Dermis microvascular lymphatic vessel endothelial cell (primary cell): ENCODE measurements around the gene TSPAN32. TPM values are rescaled to one million over a fixed set of nuclear protein-coding genes. Genes with fewer than 3 reads are reported as not detected.
"Not testable (repeated sequence)": the region's sequence is repeated elsewhere in the genome, so short reads cannot be mapped to it uniquely, and the experiment has no call there.

Experiments used
- DNase-seq, 2 donors: peaks; one replicate each; pipeline versions ENCODE4 v3.0.0 to v3.0.0-alpha.2; 2010; ENCODE audit warnings: low read depth in 2 of 2
- total RNA-seq: library from RNA; depleted of rRNA; stranded (reverse); fragments of >200 nt; gene quantifications from 2 replicates; pipeline ENCODE4 v1.2.1, GENCODE V29; 2014

Gene TSPAN32
- total RNA-seq, 1 donor from 2014 or later = not detected

DNA sequence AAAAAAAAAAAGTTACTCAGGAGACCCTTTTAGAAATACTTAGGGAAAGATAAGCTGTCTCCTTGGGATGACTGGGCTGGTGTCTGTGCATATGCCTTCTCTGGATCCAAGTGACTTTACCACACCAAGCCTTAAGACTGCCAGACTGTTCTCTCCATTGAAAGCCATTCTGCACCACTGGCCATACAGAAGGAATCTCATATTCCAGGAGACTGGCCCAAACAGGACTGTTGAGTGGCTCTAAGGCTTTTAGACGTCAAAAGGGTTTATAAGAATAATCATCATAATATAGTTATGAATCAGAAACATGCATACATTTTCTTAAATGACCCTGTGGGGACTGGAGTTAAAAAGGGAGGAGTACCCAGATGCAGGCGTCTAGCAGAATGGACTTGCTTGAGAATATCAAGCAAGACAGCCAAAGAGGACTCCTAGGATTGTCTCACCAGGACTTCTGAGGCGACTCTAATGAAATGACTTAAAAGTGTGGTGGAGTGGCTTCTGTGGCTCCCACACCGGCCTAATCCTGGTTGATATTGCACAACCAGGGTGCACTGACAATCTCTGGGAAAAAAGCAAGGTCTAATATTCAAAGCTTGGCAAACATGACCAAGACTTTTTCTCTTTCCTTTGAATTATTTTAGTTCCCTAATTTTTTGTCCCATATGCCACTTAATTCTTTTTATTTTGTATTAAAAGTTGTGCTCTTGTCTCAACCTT is 31.8 kb downstream of the TSPAN32 start:
- not testable (repeated sequence) for DNase-seq

DNA sequence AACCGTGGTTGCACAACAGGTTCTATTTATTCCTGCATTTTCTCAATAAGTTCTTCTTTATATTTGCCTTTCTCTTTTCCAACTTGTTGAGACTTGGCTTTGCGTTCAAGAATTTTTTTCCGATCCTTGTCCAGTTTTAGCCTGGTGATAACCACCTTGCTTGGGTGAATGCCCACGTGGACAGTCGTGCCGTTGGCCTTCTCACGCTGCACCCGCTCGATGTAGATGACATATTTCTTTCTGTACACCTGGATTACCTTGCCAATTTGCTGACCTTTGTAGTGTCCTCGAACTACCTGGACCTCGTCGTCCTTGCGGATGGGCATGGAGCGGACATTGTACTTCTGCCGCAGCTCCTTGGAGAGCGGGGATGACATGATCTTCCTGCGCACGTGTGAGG is 33.5 kb downstream of the TSPAN32 start:
- not testable (repeated sequence) for DNase-seq

DNA sequence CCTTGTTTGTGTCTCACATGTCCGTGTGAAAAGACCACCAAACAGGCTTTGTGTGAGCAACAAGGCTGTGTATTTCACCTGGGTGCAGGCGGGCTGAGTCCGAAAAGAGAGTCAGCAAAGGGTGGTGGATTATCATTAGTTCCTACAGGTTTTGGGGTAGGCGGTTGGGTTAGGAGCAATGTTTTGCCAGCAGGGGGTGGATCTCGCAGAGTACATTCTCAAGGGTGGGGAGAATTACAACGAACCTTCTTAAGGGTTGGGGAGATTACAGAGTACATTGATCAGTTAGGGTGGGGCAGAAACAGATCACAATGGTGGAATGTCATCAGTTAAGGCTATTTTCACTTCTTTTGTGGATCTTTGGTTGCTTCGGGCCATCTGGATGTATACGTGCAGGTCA is 36.9 kb downstream of the TSPAN32 start:
- DNase-seq = not testable (repeated sequence)

DNA sequence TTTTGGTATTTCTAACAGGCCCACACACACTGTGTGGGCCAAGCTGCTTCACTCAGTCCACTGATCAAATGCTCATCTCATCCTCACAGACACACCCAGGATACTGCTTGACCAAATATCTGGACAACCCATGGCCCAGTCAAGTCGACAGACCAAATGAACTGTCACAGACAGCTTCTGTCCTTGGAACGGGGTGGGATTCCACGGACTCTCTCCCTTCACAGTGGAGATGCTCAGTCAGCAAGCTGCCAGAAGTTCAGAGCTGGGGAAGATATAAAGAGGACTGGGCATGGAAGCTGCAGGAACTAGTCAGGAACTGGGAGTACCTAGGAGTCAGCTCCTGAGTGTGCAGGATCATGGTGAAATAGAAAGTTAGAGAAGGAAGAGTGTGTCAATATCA is 40.7 kb downstream of the TSPAN32 start:
- no peak for DNase-seq

DNA sequence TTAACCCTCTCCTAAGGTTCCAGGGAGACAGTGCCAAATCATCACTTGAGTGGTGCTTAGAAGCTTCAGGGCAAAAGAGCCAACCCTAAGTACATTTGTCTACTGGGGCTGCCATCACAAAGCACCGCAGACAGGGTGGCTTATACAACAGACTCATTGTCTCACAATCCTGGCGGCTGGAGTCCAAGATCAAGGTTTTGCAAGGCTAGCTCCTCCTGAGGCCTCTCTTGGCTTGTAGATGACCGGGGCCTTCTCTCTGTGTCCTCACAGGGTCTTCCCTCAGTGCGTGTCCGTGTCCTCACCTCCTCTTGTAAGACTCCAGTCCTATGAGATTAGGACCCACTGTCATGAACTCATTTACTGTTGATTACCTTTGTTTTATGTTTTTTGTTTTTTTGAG is 41.2 kb downstream of the TSPAN32 start:
- DNase-seq = no peak

DNA sequence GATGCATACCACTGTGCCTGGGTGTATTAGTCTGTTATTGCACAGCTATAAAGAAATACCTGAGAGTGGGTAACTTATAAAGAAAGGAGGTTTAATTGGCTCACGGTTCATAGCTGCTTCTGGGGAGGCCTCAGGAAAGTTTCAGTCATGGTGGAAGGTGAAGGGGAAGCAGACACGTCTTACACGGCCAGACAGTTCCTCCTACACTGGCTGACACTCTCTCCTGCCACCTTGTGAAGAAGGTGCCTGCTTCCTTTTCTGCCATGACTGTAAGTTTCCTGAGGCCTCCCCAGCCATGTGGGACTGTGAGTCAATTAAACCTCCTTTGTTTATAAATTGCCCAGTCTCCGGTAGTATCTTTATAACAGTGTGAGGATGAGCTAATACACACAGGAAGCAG is 41.7 kb downstream of the TSPAN32 start:
- DNase-seq = no peak

DNA sequence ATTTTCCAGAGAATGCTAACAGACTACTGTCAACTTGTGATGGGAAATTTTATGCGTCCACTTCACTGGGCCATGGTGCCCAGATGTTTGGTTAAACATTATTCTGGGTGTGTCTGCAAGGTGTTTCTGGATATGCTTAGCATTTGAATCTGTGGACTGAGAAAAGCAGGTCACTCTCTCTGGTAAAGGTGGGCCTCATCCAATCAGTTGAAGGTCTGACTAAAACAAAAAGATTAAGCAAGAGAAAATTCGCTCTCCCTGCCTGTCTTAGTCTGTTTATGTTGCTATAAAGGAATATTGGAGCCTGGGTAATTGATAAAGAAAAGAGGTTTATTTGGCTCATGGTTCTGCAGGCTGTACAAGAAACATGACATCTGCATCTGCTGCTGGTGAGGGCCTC is 43.2 kb downstream of the TSPAN32 start:
- no peak for DNase-seq

DNA sequence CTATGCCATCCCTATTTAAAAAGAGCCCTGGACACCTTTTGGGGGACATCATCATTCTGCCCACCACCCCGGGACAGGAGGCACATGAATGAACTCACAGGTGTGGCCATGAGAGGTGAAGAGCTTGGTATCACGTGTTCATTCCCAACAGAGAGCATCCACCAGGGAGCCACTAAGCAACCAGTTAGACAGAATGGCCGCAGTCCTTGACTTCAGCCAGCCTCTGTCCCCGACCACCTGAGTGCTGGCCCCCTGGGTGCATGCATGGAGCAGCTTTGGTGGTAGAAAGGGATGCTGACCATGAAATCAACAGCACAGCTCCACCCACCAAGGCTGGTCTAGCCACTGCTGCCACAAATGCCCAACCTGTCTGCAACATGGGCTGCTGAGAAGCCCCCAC is 44.2 kb downstream of the TSPAN32 start:
- no peak for DNase-seq

DNA sequence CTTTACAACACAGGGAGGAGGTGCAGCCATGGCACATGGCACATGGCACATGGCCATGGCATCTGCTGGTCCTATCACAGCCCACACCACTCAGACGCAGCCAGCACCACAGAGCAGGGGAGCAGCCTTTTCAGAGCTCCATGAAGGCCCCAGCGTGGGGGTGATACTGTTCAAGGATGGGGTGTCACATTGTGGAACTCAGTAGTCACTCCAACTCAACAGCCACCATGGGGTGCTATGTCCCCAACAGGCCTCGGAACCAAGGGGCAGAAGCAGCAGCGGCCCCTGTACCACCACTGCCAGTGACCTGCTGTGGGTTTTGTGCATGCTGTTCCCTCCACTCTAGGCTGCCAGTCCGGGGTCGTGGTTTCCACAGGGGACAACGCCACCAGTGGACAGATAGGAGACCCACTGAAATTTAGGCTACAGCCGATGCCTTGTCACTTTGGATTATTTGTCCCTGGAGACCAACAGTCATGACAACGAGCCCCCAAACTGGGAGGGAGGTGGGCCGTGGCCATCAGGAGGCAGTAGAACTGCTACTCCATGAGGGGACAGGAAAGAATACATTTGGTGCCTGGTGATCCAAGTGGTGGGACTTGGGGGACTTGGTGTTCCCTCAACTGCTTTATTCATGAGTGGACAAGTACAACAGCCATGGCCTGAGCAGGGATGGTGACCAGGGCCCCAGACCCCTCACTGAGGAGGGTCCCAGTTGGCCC is 44.9 kb downstream of the TSPAN32 start:
- no peak for DNase-seq

DNA sequence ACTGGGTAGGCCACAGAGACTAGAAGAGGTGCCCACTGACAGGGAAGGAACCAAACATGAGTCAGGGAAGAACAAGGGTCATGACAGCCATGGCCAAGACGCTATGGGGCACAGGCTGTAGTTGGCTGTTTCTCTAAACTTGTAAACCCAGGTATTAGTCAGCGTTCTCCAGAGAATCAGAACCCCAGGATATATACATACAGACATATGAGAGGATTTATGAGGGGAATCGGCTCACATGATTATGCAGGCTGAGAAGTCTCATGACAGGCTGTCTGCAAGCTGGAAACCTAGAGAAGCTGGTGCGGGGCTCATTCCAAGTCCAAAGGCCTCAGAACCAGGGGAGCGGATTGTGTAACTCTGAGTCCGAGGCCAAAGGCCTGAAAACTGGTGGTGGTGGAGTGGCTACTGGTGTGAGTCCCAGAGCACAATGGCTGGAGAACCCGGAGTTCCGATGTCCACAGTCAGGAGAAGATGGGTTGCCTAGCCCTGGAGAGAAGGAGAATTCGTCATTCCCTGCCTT is 45.6 kb downstream of the TSPAN32 start:
- no peak for DNase-seq

DNA sequence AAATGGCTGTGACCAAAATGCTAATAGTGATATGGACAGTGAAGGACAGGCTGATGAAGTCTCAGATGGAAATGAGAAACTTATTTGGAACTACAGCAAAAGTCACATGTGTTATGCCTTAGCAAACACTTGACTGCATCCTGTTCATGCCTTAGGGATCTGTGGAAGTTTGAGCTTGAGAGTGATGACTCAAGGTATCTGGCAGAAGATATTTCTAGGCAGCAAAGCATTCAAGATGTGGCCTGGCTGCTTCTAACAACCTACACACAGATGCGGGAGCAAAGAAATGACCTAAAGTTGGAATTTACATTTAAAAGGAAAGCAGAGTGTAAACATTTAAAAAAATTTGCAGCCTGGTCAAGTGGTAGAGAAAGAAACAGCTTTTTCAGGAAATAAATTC is 47.2 kb downstream of the TSPAN32 start:
- no peak for DNase-seq

DNA sequence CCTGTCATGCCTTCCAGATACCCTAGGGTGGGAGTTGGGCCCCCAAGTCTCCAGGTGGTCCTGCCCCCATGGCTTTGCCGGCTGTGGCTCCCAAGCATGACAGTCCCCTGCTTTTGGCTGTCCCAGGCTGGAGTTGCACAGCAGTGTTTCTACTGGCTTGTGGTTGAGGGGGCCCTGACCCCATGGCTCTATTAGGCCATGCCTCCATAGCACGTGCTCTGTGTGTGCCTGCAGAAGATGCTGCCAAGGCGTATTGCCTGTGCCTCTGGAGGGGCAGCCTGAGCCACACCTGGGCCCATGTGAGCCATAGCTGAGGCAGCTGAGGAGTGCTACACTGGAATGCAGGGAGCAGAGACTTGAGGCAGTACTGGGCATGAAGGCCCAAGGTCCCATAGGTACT is 49.9 kb downstream of the TSPAN32 start:
- no peak for DNase-seq

DNA sequence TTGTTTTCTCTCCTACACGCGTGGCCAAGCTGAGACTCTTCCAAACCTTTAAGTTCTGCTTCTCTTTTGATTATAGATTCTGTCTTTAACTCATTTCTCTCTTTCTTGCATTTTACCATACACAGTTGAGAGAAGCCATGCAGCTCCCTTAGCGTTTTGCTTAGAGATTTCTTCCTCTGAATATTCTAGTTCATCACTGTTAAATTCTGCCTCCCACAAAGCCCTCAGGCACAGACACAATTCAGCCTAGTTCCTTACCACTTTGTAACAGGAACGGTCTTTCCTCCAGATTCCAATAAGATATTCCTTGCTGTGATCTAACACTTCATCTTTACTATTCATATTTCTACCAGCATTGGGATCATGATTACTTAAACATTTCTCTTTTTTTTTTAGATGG is 50.6 kb downstream of the TSPAN32 start:
- DNase-seq = no peak

DNA sequence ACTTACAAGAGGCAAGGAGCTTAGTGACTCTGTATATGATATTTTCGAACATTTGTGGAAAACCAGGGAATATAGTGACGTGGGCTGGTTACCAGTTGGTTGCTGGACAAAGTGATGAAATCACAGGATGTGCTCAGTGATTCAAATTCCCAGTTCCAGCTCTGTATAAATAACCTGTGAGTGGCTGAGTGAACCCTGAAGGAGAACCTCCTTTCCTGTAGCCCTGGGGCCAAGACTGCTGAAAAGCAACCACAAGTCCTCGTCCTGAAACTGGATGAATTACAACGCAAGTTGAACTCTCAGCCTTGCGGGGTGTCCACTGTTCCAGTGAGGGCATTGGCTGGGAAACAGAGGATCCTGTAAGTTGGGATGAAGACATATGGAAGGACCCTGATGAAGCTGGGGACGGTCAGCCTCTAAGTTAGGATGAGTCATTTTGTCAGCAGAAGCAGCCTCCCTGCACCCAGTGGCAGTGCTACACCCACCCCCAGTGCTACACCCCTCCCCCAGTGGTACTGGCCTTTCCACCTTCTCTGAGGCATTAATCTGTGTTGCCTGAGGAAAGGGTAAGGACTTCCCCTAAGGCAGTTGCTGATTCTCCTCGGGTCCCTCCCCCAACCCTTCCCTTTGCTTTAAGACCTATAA is 53.3 kb downstream of the TSPAN32 start:
- no peak for DNase-seq

DNA sequence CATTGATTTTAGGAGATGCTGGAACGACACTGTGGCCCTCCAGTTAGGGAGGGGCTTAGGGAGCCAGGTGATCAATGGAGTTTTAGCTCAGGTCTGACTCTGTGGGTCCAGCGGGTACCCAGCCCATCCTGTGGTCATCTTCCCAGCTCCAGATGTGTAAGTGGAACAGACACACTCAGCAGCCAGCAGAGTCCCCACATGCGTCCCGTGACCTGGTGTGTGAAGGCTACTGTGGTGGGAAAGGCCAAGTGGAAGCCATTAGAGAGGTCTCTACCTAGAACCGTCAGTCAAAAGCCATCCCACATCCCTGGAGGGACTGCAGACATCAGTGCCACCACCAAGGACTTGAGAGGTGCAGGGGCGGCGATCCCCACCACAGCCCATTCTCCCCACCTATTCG is 55.4 kb downstream of the TSPAN32 start:
- DNase-seq = no peak

DNA sequence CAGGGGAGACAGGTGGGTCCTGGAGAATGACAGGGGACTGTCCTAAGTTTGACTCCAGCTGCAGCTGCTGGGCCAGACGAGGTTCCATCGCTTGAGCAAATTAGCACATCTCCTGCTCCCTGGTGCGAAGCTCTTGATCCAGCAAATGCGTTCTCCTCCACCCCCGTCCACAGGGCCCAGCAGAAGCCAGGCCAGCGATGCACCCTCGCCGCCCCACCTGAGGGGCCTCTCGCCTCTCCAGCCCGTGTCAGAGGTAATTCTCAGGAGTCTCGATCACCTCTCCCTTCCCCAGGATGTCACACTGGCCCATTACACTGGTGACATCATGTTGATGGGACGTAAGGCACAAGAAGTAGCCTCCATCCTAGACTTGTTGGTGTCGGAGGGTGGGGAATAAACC is 55.8 kb downstream of the TSPAN32 start:
- not testable (repeated sequence) for DNase-seq

DNA sequence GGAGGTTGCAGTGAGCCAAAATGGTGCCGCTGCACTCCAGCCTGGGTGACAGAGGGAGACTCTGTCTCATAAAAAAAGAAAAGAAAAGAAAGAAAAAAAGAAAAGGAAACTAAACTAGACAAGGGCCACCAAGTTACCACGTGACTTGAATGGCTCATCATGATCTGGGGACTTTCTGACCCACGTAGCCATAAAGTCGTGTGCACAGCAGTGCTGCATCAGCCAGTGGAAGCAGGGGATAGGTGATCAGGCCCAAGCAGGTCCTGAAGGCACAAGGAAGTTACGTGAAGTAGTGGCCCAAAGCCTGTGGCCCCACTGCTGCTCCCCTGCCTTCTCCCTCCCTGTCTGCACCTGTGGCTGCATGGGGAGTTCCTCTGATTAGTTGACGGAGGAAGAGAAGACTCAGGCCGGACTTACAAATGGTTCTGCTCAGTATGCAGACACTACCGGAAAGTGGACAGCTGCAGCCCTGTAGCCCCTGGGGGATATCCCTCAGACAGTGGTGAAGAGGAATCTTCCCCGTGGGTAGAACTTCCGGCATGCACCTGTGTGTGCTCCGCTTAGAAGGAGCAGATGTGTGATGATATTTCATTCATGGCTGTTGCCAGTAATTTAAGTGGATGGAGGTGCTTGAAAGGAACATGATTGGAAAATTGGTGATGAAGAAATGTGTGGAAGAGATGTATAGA is 57.1 kb downstream of the TSPAN32 start:
- DNase-seq = no peak

DNA sequence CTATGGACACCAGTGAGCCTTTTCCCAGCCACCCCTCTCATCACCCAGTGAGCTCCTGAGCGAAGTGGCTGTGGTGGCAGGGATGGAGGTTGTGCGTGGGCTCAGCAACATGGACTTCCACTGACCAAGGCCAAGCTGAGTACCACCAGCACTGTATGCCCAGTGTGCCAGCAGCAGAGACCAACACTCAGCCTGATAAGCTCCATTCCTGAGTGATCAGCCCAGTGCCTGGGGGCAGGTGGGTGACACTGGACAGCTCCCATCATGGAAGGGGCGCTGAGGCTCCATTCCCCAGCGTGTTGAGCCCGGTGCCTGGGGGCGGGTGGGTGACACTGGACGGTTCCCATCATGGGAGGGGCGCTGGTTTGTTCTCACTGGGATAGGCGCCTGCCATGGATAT is 57.7 kb downstream of the TSPAN32 start:
- DNase-seq = no peak

DNA sequence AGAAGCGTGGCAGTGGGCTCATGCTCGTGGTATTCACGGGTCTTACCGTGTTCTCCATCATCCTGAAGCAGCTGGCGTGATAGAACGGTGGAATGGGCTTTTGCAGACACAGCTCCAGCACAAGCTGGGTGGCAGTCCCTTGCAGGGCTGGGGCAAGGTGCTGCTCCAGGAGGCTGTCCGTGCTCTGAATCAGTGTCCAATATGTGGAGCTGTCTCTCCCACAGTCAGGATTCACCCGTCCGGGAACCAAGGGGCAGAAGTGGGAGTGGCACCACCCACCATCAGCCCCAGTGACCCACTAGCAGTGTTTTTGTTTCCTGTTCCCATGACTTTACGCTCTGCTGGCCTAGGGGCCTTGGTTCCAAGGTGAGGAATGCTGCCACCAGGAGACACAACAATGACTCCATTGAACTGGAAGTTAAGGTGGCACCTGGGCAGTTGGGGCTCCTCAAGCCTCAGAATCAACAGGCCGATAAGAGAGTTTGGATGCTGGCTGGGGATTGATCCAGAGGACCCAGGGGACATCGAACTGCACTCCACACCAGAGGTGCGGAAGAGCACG is 58.3 kb downstream of the TSPAN32 start:
- no peak for DNase-seq

DNA sequence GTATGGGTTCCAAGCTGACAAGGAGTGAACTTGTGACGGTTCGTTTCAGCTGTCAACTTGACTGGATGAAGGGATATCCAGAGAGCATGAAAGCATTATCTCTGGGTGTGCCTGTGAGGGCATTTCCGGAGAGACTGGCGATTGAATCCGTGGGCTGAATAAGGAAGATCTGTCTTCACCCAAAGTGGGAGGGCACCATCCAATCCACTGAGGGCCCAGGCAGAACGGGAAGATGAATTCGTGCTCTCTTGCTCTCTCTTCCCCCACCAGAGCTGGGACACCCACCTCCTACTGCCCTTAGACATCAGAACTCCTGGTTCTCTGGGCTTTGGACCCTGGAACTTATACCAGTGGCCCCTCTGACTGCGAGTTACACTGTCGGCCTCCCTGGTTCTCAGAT is 59.8 kb downstream of the TSPAN32 start:
- DNase-seq = no peak

DNA sequence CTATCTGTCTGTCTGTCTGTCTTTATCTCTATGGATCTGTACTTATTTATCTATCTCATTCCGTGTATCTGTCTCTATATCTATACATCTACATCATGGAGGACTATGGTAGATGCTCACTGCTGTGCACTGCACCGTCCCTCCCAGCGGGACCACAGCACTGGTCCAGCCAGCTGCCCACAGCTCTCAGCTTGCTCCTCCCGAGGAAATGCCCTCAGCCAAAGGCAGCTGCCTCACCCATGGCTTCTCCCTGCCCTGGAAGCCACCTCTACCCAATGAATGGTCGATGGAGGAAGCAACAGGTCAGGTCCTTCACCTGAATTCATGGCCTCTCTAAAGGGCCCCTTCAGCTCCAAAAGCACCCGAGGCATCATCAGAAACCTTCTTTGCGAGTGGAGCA is 60.6 kb downstream of the TSPAN32 start:
- DNase-seq = no peak

DNA sequence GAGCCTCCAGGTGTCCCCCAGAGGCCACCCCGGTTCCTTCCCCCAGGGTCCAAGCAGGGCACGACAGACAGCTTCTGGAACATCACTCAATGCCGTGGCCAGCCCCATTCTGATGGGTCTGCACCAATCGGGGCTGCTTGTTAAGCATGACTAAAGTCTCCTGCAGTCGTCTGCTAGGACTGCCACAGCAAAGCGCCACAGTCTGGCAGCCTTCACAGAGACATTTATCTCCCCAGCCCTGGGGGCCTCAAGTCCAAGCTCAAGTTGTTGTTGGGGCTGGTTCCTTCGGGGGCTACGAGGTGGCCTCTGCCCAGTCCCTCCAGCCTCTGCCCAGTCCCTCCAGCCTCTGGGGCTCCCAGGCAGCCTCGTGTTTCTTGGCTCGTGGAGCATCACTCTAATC is 61.3 kb downstream of the TSPAN32 start:
- DNase-seq = no peak
